ENCODE data around the gene CXXC1. TPM values are rescaled to one million over a fixed set of nuclear protein-coding genes. Genes with fewer than 3 reads are reported as not detected.

The CXXC1 gene
- total and polyA plus RNA-seq, 2 donors (not counting 3 experiments of a cell fraction or from before 2014, with no cell fraction given), result 64.4 to 128 TPM

DNA sequence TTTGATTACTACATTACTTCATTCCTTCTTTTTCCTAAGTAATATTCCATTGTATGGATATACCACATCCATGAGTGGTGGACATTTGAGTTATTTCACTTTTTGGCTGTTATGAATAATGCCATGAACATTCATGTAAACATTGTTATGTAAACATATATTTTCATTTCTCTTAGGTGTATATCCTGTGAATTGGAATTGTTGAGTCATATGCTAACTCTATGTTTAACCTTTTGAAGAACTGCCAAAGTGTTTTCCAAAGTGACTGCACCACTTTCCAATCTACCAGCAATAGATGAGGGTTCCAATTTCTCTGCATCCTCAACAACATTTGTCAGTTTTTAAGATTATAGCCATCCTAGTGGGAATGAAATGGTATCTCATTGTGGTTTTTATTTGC lies 42.7 kb upstream of the CXXC1 start:
- H3K9ac ChIP-seq (replicated peaks; ENCODE audit: extremely low read depth, insufficient read depth, low read length), result no peak overlapping the region
- ChIA-PET CTCF (no interaction called here), POLR2A (no interaction called here)
- dilution Hi-C loops (cut with MboI; ENCODE audit: extremely low pct_ligation_motif_present, low sequenced_read_pairs) (no loop called here), intact Hi-C loops (cut with micrococcal nuclease) (no loop called here)
- no peak overlapping the region for H3K4me3 ChIP-seq (replicated peaks in 1 of 3; ENCODE audit: insufficient read depth in 1 of 3, low read depth in 1 of 3, low read length in 3 of 3)
- no peak overlapping the region for H3K4me2 ChIP-seq (ENCODE audit: insufficient read depth, low read length)
- H4K20me1 ChIP-seq (replicated peaks; ENCODE audit: control insufficient read depth, extremely low read depth, insufficient read depth, low read length), result no peaks in the 10 kb centered on the region
- no peak for FAIRE-seq
- no peaks in the 10 kb centered on the region for H3K27me3 ChIP-seq (ENCODE audit: control insufficient read depth in 2 of 2, insufficient read depth in 2 of 2, low read length in 2 of 2)
- H3K27ac ChIP-seq (ENCODE audit: insufficient read depth, low read depth, low read length), result no peak overlapping the region
- TF ChIP-seq GATA2 (IDR thresholded peaks at IDR 0.05; ENCODE audit: insufficient read depth, insufficient read length, low read depth, low read length) (no peak), POLR2AphosphoS5 (IDR thresholded peaks at IDR 0.05; ENCODE audit: insufficient read depth, low read depth, low read length) (no peak), FOS (IDR thresholded peaks at IDR 0.05; ENCODE audit: borderline replicate concordance, insufficient read depth, low read length) (no peak), MYC (IDR thresholded peaks at IDR 0.05; ENCODE audit: low read depth, low read length) (no peak), CTCF (IDR thresholded peaks at IDR 0.05; ENCODE audit: extremely low read depth in 1 of 2, insufficient read depth in 1 of 2, low read depth in 1 of 2, low read length in 2 of 2) (no peak), EZH2 (IDR thresholded peaks at IDR 0.05; ENCODE audit: borderline replicate concordance, low read depth, low read length, severe bottlenecking) (no peak), JUN (IDR thresholded peaks at IDR 0.05; ENCODE audit: borderline replicate concordance, insufficient read depth, insufficient read length, low read depth) (no peak), POLR2A (IDR thresholded peaks at IDR 0.05; ENCODE audit: low read depth, low read length) (no peak), MAX (IDR thresholded peaks at IDR 0.05; ENCODE audit: insufficient read depth, insufficient read length) (no peak)
- no peak overlapping the region for H2AFZ ChIP-seq (ENCODE audit: low read depth, low read length)
- DNase-seq (ENCODE audit: low read depth, low spot score), result no peak
- H3K4me1 ChIP-seq (ENCODE audit: control insufficient read depth, extremely low read depth, insufficient read depth, low read length), result no peaks in the 10 kb centered on the region
- no TSS peak for BruUV-seq (replicated peaks)
- no peaks in the 10 kb centered on the region for H3K79me2 ChIP-seq (ENCODE audit: control insufficient read depth, insufficient read depth, low read length)
- no peaks in the 10 kb centered on the region for H3K9me3 ChIP-seq (replicated peaks; ENCODE audit: control insufficient read depth, insufficient read depth, low read length)
- H3K36me3 ChIP-seq (ENCODE audit: control insufficient read depth in 2 of 2, extremely low read depth in 1 of 2, insufficient read depth in 2 of 2, low read length in 2 of 2), result no peaks in the 10 kb centered on the region
- no peaks in the 10 kb centered on the region for H3K9me1 ChIP-seq (replicated peaks; ENCODE audit: control insufficient read depth, extremely low read depth, insufficient read depth, low read length)

Measured in endothelial cell of umbilical vein (primary cell).